ENCODE data around the gene BICD2. TPM values are rescaled to one million over a fixed set of nuclear protein-coding genes. Genes with fewer than 3 reads are reported as not detected.

Gene BICD2
- total and polyA plus RNA-seq, 10 donors = 9.4 to 55.7 (median 35.9) TPM

DNA sequence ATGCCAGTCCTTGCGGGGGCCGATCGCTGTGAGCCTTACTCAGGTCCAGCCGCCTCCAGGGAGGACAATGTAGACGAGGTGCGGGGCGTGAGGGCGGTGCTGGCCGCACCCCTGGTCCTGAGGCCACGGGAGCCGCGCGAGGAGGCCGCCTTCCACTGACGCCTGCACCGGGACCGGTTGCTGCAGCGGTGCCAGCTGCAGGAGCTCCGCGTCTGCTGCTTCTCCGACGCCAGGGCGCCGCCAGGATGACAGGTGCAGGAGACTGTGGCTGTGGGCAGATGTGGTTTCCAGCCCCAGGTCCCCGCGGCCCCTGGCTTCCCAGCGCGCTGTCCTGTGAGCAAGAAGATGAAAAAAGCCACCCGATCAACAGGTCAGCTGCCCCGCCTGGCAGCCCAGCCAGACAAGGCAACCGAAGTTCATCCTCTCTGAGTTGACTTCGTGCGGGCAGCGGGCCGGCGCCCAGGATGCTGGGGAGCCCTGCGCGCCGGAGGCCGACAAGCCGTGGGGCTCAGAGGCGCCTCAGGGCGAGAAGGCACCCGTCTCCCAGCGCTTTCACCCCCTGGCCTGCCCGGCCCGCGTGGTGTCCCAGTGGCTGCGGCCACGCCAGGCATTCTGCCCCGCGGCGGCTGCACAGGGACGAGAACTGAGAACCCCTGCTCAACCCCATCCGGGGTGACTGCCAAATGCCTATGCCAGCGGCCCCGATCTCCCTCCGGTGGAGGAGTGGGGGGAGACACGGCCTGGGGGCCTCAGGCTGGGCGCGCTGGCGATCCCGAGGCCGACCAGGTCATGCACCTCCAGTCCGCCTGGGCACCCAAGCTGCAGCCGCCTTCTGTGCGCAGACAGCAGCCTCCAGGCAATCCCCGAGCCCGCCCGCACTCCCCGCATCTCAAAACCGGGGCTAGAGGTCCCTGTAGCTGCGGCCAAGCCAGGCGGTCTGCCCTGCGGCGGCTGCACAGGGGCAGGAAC is 43.4 kb upstream of the BICD2 start:
- Histone ChIP-seq H3K4me3 (peak overlapping the region; percentile 13 to 70 (median 38)), H3K27me3 (replicated peaks in 1 of 7) (peaks cover 20 to 100% (median 86%) of the 10 kb centered on the region in 7 donors), H3K9me3 (no peaks in the 10 kb centered on the region), H3K4me1 (peaks cover 26 to 36% (median 30%) of the 10 kb centered on the region in 6 donors), H3K27ac (no peak overlapping the region), H3K36me3 (no peaks in the 10 kb centered on the region)
- peak; percentile 76 for DNase-seq
- TF ChIP-seq POLR2A (IDR thresholded peaks at IDR 0.05) (no peak), POLR2AphosphoS5 (IDR thresholded peaks at IDR 0.05) (no peak)
- TF ChIP-seq, protein P1, sequence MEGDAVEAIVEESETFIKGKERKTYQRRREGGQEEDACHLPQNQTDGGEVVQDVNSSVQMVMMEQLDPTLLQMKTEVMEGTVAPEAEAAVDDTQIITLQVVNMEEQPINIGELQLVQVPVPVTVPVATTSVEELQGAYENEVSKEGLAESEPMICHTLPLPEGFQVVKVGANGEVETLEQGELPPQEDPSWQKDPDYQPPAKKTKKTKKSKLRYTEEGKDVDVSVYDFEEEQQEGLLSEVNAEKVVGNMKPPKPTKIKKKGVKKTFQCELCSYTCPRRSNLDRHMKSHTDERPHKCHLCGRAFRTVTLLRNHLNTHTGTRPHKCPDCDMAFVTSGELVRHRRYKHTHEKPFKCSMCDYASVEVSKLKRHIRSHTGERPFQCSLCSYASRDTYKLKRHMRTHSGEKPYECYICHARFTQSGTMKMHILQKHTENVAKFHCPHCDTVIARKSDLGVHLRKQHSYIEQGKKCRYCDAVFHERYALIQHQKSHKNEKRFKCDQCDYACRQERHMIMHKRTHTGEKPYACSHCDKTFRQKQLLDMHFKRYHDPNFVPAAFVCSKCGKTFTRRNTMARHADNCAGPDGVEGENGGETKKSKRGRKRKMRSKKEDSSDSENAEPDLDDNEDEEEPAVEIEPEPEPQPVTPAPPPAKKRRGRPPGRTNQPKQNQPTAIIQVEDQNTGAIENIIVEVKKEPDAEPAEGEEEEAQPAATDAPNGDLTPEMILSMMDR (IDR thresholded peaks at IDR 0.05 in 8 of 11, conservative IDR thresholded peaks at IDR 0.05 in 3 of 11) = no peak
- WGBS, 5 donors = 3 to 6% (median 5%) methylated on average over 34 to 76 of the region's 76 CpGs; no CpG with 5 or more reads in 1 of the 5 donors
- intact Hi-C loops (cut with DNase I; ENCODE audit: low total_unique reads) = no loop called here

GRCh38 chr9:92807031-92807756 is 42.6 kb upstream of the BICD2 start:
- no peak for DNase-seq
- TF ChIP-seq, protein P1 (IDR thresholded peaks at IDR 0.05 in 8 of 11, conservative IDR thresholded peaks at IDR 0.05 in 3 of 11) = no peak
- TF ChIP-seq POLR2AphosphoS5 (IDR thresholded peaks at IDR 0.05) = no peak
- TF ChIP-seq POLR2A (IDR thresholded peaks at IDR 0.05) = no peak
- Histone ChIP-seq H3K27ac (no peak overlapping the region), H3K27me3 (replicated peaks in 1 of 7) (peaks cover 16 to 98% (median 78%) of the 10 kb centered on the region in 7 donors), H3K4me1 (peaks cover 26 to 36% (median 30%) of the 10 kb centered on the region in 6 donors), H3K9me3 (no peaks in the 10 kb centered on the region), H3K36me3 (no peaks in the 10 kb centered on the region), H3K4me3 (peak overlapping the region in 6 of 8 donors; percentile 18 to 70 (median 40))
- 12 to 21% (median 17%) methylated on average over 35 to 44 of the region's 44 CpGs for WGBS, 5 donors
- intact Hi-C loops (cut with DNase I; ENCODE audit: low total_unique reads) = no loop called here

GRCh38 chr9:92804727-92805126 is 40.1 kb upstream of the BICD2 start:
- Histone ChIP-seq H3K4me1 (peaks cover 23 to 32% (median 27%) of the 10 kb centered on the region in 6 donors), H3K4me3 (no peak overlapping the region), H3K27ac (no peak overlapping the region), H3K36me3 (no peaks in the 10 kb centered on the region), H3K27me3 (replicated peaks in 1 of 7) (peaks cover 16 to 73% (median 53%) of the 10 kb centered on the region in 7 donors), H3K9me3 (no peaks in the 10 kb centered on the region)
- no peak for DNase-seq
- intact Hi-C loops (cut with DNase I; ENCODE audit: low total_unique reads) = no loop called here
- TF ChIP-seq POLR2A (IDR thresholded peaks at IDR 0.05) (no peak), POLR2AphosphoS5 (IDR thresholded peaks at IDR 0.05) (no peak)
- TF ChIP-seq, protein P1 (IDR thresholded peaks at IDR 0.05 in 8 of 11, conservative IDR thresholded peaks at IDR 0.05 in 3 of 11) = no peak
- WGBS, 5 donors = 77 to 85% (median 83%) methylated on average over 6 of the region's 6 CpGs
